Activated CD8-positive, alpha-beta memory T cell treated with anti-CD3 and anti-CD28 coated beads, Interleukin-2, amount 10 ng/mL, durations not matched to agents 7 days and 5 days (primary cell): ENCODE results near the gene MON1B. TPM values are rescaled to one million over a fixed set of nuclear protein-coding genes. Genes with fewer than 3 reads are reported as not detected.
"Not testable (repeated sequence)": the region's sequence is repeated elsewhere in the genome, so short reads cannot be mapped to it uniquely, and the experiment has no call there.

ENCODE experiments used
- ATAC-seq: fragments of 150-1000 bp; cut with Tn5 transposase; one replicate; pipeline ENCODE4 v1.10.0; 2021; ENCODE audit warnings: moderate library complexity
- CTCF ChIA-PET: fragments of 350-600 bp; sonication (Branson Sonifier 250); formaldehyde crosslinking; loops from one replicate; lab custom pipeline; 2021; ENCODE audit warnings: antibody characterized with exemption; lab: Charles Lee
- DNase-seq: peaks from one replicate; pipeline ENCODE4 v3.0.0-alpha.2; 2020
- H3K27ac Mint-ChIP-seq: one replicate; pipeline ENCODE4 v1.8.0; 2021; ENCODE audit warnings: mild to moderate bottlenecking, mixed read lengths
- H3K27me3 Mint-ChIP-seq: one replicate; pipeline ENCODE4 v1.8.0; 2021; ENCODE audit warnings: mixed read lengths
- H3K36me3 Mint-ChIP-seq: one replicate; pipeline ENCODE4 v1.8.0; 2021; ENCODE audit warnings: mild to moderate bottlenecking, mixed read lengths
- H3K4me1 Mint-ChIP-seq: one replicate; pipeline ENCODE4 v1.8.0; 2021; ENCODE audit warnings: mixed read lengths
- H3K4me3 Mint-ChIP-seq: one replicate; pipeline ENCODE4 v1.8.0; 2021; ENCODE audit warnings: mild to moderate bottlenecking, moderate library complexity, mixed read lengths
- H3K9me3 Mint-ChIP-seq: one replicate; pipeline ENCODE4 v1.8.0; 2022; ENCODE audit warnings: low read depth, mixed read lengths
- total RNA-seq, 2 experiments: library from RNA; stranded (reverse); gene quantifications; one replicate each; pipeline ENCODE4 v1.2.3, GENCODE V29; 2021

MON1B gene
- total RNA-seq, 2 experiments from 2014 or later: 79.2 to 89.4 TPM

DNA sequence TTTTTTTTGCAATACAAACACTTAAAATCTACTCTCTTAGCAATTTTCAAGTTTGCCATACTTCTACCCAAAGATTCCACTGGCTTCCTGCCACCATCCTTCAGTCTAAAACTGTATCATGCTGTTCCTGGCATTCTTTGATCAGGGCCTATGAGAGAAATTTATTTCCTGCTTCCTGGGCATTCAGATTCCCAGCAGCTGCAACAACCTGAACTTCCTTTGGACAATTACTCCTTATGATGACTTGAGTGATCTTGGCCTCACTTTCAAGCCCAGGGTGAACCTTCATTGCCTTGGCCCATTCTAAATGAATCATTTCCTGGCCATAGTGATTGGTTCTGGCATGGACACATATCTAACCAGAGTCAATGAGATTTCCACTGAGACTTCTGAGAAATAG, 18.0 kb upstream of the MON1B start:
- ATAC-seq (no peak), DNase-seq (no peak)
- CTCF ChIA-PET: interaction anchor here (0.7 to 0.8 kb wide), 2 partner anchors 1339 to 1366 kb away, joined by 3 to 4 read pairs; no protein-coding TSS in a partner anchor
- Mint-ChIP-seq H3K4me3 (no peak overlapping the region), H3K9me3 (no peaks in the 10 kb centered on the region), H3K4me1 (no peaks in the 10 kb centered on the region), H3K27me3 (peaks cover 28% of the 10 kb centered on the region), H3K36me3 (no peaks in the 10 kb centered on the region), H3K27ac (no peak overlapping the region)

DNA sequence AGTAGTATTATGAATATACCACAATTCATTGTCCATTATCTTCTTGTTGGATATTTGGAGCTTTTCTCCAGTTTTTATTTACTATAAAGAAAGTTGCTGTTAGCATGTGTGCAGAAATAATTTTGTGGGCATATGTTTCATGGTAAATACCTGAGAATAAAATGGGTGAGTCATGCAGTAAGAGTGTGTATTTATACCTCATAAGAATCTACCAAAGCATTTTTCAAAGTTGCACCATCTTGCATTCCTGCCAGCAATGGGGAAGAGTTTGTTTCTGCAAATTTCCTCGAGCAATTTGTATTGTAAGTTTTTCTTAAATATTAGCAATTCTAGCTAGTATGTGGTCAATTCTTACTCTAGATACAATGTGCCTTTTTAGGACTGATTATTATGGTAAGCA, 7.9 kb upstream of the MON1B start:
- CTCF ChIA-PET: no interaction called here
- H3K9me3 Mint-ChIP-seq: no peaks in the 10 kb centered on the region
- H3K36me3 Mint-ChIP-seq: no peaks in the 10 kb centered on the region
- no peak for ATAC-seq
- H3K4me1 Mint-ChIP-seq: no peaks in the 10 kb centered on the region
- no peak for DNase-seq
- no peak overlapping the region for H3K4me3 Mint-ChIP-seq
- peaks cover 16% of the 10 kb centered on the region for H3K27me3 Mint-ChIP-seq
- H3K27ac Mint-ChIP-seq: no peak overlapping the region

DNA sequence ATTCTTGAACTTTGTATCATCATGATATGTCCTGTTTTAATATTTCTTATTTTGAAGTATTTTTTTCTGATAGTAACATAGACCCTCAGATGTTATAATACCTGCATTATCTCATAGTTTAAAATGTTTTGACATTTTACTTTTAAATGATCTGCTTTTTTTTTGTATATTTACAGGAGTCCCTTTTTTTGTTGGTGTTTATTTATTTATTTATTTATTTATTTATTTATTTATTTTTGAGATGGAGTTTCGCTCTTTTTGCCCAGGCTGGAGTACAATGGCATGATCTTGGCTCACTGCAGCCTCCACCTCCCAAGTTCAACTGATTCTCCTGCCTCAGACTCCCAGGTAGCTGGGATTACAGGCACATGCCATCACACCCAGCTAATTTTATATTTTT, 4.7 kb upstream of the MON1B start:
- H3K36me3 Mint-ChIP-seq, H3K27ac Mint-ChIP-seq, H3K4me3 Mint-ChIP-seq, DNase-seq, CTCF ChIA-PET, H3K4me1 Mint-ChIP-seq, ATAC-seq, H3K9me3 Mint-ChIP-seq: not testable (repeated sequence)
- peaks cover 10% of the 10 kb centered on the region for H3K27me3 Mint-ChIP-seq

DNA sequence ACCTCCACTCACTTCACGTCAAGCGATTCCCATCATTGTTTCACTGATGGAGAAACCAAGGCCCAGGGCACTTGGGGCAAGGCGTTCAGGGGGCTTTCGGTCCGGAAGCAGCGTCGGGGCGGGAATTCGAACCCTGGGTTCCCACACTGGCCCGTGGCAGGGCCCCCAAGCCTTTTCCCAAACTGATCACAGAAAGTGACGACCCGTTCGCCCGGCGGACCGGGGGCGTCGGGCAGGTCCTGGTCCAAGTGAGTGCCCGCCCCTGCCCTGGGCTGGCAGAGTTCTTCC, 856 bp upstream of the MON1B start:
- DNase-seq (no peak), ATAC-seq (no peak)
- CTCF ChIA-PET: no interaction called here
- no peaks in the 10 kb centered on the region for H3K9me3 Mint-ChIP-seq
- peak overlapping the region; percentile 91 for H3K4me3 Mint-ChIP-seq
- peaks cover 5% of the 10 kb centered on the region for H3K27me3 Mint-ChIP-seq
- H3K27ac Mint-ChIP-seq: peak overlapping the region; percentile 100
- peaks cover 34% of the 10 kb centered on the region for H3K4me1 Mint-ChIP-seq
- peaks cover 31% of the 10 kb centered on the region for H3K36me3 Mint-ChIP-seq

DNA sequence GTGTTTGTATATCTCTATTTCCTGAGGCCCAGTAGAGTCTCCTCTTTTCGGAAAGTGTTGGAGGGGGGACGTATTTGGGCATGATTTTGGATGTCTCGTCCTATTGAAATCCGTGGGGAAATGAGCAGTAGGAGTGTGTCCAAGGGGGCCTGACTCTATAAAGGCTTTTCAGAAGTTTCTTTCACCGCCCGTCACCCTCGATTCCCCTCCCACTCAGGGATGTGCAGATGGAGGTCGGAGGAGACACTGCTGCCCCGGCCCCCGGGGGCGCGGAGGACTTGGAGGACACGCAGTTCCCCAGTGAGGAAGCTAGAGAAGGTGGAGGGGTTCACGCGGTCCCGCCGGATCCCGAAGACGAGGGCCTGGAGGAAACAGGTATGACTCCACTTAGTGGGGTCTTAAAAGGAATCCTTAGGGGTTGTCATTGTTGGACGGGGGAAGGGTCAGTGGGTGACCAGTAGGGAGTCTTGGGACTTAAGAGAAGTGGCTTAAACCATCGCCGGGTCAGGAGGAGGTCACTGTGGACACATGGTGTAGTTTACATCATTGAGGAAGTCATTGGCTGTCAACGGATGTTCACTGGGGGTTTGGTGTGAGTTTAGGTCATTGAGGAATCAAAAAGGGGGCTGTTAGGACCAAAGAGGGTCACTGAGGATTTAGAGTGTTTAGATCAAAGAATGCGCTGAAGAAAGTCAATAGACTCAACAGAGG, 424 bp downstream of the MON1B start:
- Mint-ChIP-seq H3K27me3 (no peaks in the 10 kb centered on the region), H3K9me3 (no peaks in the 10 kb centered on the region), H3K4me3 (peak overlapping the region; percentile 91), H3K4me1 (peaks cover 39% of the 10 kb centered on the region), H3K27ac (peak overlapping the region; percentile 100), H3K36me3 (peaks cover 39% of the 10 kb centered on the region)
- ATAC-seq (no peak), DNase-seq (peak; percentile 65)
- CTCF ChIA-PET: interaction anchor here (1.0 to 1.1 kb wide), 2 partner anchors 20 to 23 kb away, joined by 3 to 4 read pairs; no protein-coding TSS in a partner anchor

DNA sequence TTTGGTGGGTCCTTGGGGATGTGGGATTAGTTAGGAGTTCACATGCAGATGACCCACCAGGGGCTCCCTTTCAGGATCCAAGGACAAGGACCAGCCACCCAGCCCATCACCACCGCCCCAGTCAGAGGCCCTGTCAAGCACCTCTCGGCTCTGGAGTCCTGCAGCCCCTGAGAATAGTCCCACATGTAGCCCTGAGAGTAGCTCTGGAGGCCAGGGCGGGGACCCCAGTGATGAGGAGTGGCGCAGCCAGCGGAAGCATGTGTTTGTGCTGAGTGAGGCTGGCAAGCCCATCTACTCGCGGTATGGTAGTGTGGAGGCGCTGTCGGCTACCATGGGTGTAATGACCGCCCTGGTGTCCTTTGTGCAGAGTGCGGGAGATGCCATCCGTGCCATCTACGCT, 2.4 kb downstream of the MON1B start:
- H3K4me1 Mint-ChIP-seq: peaks cover 39% of the 10 kb centered on the region
- CTCF ChIA-PET: no interaction called here
- no peak overlapping the region for H3K27ac Mint-ChIP-seq
- no peak for ATAC-seq
- H3K4me3 Mint-ChIP-seq: no peak overlapping the region
- peaks cover 53% of the 10 kb centered on the region for H3K36me3 Mint-ChIP-seq
- no peaks in the 10 kb centered on the region for H3K9me3 Mint-ChIP-seq
- H3K27me3 Mint-ChIP-seq: no peaks in the 10 kb centered on the region
- no peak for DNase-seq

DNA sequence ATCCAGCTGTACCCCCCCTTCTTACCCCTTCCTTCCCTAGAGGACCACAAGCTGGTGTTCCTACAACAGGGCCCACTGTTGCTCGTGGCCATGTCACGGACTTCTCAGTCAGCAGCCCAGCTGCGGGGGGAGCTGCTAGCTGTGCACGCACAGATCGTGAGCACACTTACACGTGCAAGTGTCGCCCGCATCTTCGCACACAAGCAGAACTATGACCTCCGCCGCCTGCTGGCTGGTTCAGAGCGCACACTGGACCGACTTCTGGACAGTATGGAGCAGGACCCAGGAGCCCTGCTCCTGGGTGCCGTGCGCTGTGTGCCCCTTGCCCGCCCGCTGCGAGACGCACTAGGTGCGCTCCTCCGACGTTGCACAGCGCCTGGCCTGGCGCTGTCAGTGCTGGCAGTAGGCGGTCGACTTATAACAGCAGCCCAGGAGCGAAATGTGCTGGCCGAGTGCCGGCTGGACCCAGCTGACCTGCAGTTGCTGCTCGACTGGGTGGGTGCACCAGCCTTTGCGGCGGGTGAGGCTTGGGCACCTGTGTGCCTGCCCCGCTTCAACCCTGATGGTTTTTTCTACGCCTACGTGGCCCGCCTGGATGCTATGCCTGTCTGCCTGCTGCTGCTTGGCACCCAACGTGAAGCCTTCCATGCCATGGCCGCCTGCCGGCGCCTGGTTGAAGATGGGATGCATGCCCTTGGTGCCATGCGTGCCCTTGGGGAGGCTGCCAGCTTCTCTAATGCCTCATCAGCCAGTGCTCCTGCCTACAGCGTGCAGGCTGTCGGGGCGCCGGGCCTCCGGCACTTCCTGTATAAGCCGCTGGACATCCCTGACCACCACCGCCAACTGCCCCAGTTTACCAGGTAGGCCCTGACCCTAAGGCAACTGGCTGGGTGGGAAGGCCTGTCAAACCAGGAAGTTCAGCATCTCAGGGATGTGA, 3.6 kb downstream of the MON1B start:
- CTCF ChIA-PET: no interaction called here
- H3K36me3 Mint-ChIP-seq: peaks cover 61% of the 10 kb centered on the region
- H3K4me3 Mint-ChIP-seq: no peak overlapping the region
- DNase-seq: no peak
- H3K27me3 Mint-ChIP-seq: no peaks in the 10 kb centered on the region
- H3K4me1 Mint-ChIP-seq: peaks cover 32% of the 10 kb centered on the region
- H3K27ac Mint-ChIP-seq: no peak overlapping the region
- H3K9me3 Mint-ChIP-seq: no peaks in the 10 kb centered on the region
- no peak for ATAC-seq

DNA sequence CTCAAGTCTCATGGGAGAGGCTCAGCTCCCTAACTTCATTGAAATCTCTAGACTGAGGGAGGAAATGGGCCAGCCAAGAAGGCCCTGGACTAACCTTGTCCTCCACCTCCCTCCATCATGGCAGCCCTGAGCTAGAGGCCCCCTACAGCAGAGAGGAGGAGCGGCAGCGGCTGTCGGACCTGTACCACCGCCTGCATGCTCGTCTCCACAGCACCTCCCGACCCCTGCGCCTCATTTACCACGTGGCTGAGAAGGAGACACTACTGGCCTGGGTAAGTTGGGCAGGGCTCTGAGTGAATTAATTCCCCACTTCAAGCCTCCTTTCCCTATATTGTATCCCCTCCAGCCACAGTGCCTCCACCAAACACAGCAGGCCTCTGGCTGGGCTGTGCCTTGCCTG, 4.4 kb downstream of the MON1B start:
- ATAC-seq: no peak
- Mint-ChIP-seq H3K36me3 (peaks cover 61% of the 10 kb centered on the region), H3K27ac (no peak overlapping the region), H3K4me3 (no peak overlapping the region), H3K27me3 (no peaks in the 10 kb centered on the region), H3K4me1 (peaks cover 32% of the 10 kb centered on the region), H3K9me3 (no peaks in the 10 kb centered on the region)
- CTCF ChIA-PET: no interaction called here
- DNase-seq: no peak

DNA sequence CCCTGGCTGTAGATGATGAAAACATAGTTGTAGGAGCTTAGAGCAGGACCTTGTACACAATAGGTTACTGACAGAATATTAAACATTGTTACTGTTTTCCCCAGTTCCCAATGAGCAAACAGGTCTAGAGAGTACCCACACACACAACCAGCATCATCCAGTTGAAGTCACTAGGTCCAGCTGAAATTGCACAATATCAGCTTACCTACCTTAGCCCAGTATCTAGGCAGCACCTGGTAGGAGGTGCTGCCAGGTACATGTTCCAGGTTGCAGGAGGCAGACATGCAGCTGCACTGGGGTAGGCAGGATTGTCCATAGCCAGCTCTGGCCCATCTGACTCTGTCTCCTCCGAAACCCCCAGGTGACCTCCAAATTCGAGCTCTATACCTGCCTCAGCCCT, 6.8 kb downstream of the MON1B start:
- no peaks in the 10 kb centered on the region for H3K9me3 Mint-ChIP-seq
- DNase-seq (no peak), ATAC-seq (no peak)
- CTCF ChIA-PET: no interaction called here
- H3K4me3 Mint-ChIP-seq: no peak overlapping the region
- H3K36me3 Mint-ChIP-seq: peaks cover 52% of the 10 kb centered on the region
- peaks cover 18% of the 10 kb centered on the region for H3K4me1 Mint-ChIP-seq
- H3K27ac Mint-ChIP-seq: no peak overlapping the region
- H3K27me3 Mint-ChIP-seq: no peaks in the 10 kb centered on the region

DNA sequence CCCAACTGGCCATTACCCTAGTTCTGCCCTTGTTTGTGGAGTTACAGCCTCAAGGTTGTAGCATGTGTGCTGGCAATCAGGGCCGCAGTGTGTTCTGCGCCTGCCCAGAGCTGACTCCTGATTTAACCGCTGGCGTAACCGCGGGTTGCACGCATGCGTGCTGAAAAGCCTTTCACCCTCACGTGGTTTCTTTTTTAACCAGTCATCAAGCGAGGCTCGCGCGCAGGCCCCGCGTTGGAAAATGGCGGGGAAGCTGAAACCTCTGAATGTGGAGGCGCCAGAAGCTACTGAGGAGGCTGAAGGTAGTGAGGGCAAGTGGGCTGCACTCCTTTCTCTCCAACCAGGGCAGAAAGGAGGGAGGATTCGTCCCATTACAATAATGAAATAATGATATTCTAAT, 8.2 kb downstream of the MON1B start, which contains the start of gene SYCE1L:
Gene SYCE1L (plus strand): TSS at position 198 of the 400 bp plus-strand sequence. CDS start 44 bp downstream, at position 242.
- no peak for ATAC-seq
- no peak for DNase-seq
- Mint-ChIP-seq H3K9me3 (no peaks in the 10 kb centered on the region), H3K4me1 (peaks cover 7% of the 10 kb centered on the region), H3K27ac (no peak within 1 kb of the TSS), H3K27me3 (no peaks in the 10 kb centered on the region), H3K36me3 (peaks cover 41% of the 10 kb centered on the region), H3K4me3 (no peak within 1 kb of the TSS)
- CTCF ChIA-PET: no interaction called here

DNA sequence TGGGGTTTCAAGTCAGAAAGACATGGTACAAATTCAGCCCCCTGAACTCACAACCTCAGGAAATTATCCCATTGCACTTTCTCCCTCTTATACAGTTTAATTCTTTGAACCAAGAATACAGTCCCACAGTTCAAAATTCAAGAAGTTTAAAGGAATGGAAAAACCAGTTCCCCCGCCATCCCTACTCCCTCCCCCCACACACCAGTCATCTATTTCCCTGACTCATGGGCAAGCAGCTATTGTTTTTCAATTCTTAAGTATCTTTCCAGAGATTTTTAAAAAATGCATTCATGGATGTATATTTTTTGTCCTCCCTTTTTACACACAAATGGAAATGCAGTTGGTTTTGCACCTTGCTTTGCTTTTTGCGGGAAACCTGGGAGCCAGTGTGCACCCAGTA, 15.5 kb downstream of the MON1B start:
- Mint-ChIP-seq H3K27ac (no peak overlapping the region), H3K27me3 (no peaks in the 10 kb centered on the region), H3K4me3 (no peak overlapping the region), H3K36me3 (peaks cover 4% of the 10 kb centered on the region), H3K4me1 (peaks cover under 1% of the 10 kb centered on the region), H3K9me3 (no peaks in the 10 kb centered on the region)
- CTCF ChIA-PET: interaction anchor here (0.6 to 0.9 kb wide), 2 partner anchors 30 to 197 kb away, joined by 3 read pairs; no protein-coding TSS in a partner anchor
- no peak for ATAC-seq
- DNase-seq: no peak

DNA sequence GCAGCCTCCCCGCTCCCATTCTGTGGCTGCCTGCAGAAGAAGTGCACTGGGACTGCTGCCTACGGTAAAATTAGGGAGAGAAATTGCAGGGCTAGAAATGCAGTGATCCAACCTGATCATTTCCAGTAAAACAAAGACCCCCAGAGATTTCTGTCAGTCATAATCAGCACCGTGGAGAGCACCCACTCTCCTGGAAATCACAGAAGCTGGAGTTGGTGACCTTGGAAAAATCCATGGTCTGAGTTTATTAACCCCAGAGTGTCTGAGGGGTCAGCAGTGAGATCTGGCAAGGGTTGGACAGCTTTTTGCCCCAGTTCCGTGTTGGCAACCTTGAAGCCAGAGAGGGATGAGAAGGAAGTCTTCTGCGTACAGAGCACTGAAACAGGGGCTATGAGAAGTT, 16.0 kb downstream of the MON1B start:
- H3K36me3 Mint-ChIP-seq: peaks cover 2% of the 10 kb centered on the region
- CTCF ChIA-PET: no interaction called here
- DNase-seq: no peak
- no peak overlapping the region for H3K27ac Mint-ChIP-seq
- H3K4me3 Mint-ChIP-seq: no peak overlapping the region
- H3K9me3 Mint-ChIP-seq: no peaks in the 10 kb centered on the region
- no peak for ATAC-seq
- no peaks in the 10 kb centered on the region for H3K27me3 Mint-ChIP-seq
- H3K4me1 Mint-ChIP-seq: peaks cover 5% of the 10 kb centered on the region

DNA sequence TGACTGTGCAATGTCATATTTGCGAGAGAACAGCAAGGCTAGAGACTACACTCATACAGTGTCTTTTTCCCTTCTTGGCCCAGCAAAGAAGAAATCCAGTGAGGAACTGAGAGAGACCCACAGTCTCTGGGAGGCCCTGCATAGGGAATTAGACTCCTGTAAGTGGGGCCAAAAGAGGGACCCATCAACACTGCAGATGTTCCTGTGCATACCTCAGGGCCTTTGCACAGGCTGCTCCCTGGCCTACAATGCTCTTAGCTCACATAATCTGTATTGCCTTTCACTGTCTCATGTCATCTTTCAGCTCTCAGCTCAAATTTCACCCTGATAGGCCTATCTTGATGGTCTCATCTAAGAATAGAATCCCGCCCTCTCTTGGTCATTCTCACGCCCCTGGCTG, 17.4 kb downstream of the MON1B start:
- Mint-ChIP-seq H3K27ac (no peak overlapping the region), H3K9me3 (no peaks in the 10 kb centered on the region), H3K36me3 (no peaks in the 10 kb centered on the region), H3K27me3 (no peaks in the 10 kb centered on the region), H3K4me3 (no peak overlapping the region), H3K4me1 (peaks cover 7% of the 10 kb centered on the region)
- DNase-seq (no peak), ATAC-seq (no peak)
- CTCF ChIA-PET: no interaction called here
